GM21423 (cell line): ENCODE data around the gene FCRL3.

Experiments used
- ATAC-seq: cut with Tn5 transposase; IDR thresholded peaks from one replicate; pipeline ENCODE4 v1.9.1; 2021; ENCODE audit warnings: mild to moderate bottlenecking, moderate library complexity; ENCODE audit not compliant: unreplicated experiment

The FCRL3 gene

GRCh38 chr1:157682710-157683437 is 17.7 kb downstream of the FCRL3 start:
- ATAC-seq, result no peak

- ATAC-seq, result no peak
Measured at GRCh38 chr1:157678721-157679120, 21.8 kb downstream of the FCRL3 start.

DNA sequence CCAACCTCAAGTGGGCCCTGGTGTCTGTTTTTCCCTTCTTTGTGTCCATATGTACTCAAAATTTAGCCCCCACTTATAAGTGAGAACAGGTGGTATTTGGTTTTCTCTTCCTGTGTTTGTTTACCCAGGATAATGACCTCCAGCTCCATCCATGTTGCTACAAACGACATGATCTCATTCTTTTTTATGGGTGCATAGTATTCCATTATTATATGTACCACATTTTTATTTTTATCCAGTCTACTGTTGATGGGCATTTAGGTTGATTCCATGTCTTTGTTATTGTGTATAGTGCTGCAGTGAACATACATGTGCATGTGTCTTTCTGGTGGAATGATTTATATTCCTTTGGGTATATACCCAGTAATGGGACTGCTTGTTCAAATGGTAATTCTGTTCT is 27.6 kb downstream of the FCRL3 start:
- no peak for ATAC-seq

GRCh38 chr1:157671895-157672294 is 28.7 kb downstream of the FCRL3 start:
- ATAC-seq, result no peak

DNA sequence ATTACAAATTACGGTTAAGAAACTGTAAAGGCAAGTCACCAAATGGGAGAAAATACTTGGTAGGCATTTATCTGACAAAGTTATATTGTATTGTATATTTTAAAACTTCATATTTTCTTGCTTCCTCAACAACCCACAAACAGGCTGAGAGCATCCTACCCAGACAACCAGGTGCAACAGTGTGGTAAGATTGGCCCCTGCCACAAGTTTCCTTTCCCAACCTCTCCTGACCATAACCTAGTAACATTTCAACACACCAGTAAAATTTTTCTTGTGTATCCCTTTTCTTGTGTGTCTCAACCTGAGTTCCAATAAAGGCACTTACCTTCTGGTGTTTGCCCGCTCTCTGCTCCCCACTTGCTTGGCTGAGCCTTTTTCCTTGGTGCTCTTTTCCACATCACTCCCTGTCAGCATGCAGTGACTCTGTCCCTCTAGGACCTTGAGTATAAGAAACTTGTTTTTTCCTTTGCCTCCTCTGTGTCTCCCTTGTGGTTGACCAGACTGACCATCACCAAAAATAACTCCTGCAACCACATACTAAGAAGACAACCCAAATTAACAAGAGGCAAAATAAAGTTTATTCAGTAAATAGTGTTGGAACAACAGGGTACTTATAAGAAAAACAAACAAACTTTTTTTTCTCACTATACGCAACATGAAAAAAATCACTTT is 40.9 kb downstream of the FCRL3 start:
- no peak for ATAC-seq

GRCh38 chr1:157658571-157658970 is 42.0 kb downstream of the FCRL3 start:
- ATAC-seq, result no peak

DNA sequence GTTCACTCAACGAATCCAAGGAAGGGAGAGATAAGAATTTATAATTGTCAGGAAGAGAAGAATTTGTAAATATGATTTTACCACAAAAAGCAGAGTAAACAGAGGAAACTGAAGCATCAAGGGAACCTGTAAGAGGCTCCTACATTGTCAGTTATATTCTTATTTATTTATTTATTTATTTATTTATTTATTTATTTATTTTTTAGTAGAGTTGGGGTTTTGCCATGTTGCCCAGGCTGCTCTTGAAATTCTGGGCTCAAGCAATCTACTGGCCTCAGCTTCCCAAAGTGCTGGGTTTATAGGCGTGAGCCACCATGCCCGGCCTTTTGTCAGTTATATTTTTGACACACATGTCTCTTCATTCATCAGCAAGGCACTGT is 47.1 kb downstream of the FCRL3 start:
- no peak for ATAC-seq

DNA sequence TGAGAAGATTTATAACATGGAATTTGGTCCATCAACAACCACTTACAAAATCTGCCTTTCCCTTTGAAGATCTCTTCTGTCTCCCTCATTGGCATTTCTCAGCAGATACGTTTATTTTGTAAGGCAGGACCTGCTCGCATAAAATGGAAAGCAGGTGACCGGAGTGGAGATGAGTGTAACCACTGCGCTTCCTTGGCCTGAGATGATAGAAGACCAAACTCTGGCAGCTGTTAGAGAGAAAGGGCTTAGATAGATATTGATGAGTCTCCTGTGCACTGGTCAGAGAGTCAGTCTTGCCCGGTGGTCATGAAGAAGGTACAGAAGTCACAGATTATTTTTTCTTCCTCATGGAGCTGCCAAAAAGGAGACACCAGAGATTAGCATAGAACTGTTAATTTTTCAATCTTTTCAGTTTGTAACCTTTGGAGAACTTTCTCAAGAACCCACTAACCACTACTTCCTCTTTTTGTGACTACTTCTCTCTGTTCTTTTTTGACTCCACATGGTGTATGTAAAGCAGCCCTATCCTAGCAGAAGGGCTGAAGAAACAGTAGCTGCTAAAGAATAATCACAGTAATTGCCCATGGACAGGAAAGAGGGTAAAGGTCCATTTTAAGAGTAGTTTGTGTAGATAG is 47.6 kb downstream of the FCRL3 start:
- peak; percentile 97 for ATAC-seq

DNA sequence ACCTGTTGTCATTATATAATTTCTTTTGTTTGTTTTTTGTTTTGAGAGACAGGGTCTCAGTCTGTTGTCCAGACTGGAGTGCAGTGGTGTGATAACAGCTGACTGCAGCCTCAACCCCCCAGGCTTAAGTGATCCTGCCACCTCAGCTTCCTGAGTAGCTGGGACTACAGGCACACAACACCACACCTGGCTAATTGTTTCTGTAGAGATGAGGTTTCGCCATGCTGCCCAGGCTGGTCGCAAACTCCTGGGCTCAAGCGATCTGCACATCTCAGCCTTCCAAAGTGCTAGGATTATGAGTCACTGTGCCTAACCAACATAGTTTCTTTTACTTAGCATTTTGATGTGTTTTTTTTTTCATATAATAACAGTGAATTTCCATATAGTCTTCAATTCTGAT is 52.3 kb downstream of the FCRL3 start:
- no peak for ATAC-seq

DNA sequence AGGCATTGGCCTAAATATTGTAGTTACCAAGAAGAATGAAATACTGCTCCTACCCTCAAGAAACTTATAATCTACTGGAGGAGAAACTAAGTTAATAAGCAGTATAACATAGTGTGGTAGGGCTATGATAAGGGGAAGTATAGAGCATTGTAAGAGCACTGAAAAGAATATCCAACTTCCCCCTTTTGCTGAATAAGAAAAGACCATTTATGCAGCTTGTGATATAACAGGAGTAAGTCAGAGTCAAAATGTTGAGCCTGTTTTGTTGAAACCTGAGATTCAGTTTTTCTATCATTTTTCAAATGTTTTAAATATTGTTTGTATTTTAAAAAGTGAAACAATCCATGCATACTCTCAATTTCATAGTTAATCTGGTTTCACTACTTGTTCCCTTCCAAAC is 54.4 kb downstream of the FCRL3 start:
- ATAC-seq, result no peak

DNA sequence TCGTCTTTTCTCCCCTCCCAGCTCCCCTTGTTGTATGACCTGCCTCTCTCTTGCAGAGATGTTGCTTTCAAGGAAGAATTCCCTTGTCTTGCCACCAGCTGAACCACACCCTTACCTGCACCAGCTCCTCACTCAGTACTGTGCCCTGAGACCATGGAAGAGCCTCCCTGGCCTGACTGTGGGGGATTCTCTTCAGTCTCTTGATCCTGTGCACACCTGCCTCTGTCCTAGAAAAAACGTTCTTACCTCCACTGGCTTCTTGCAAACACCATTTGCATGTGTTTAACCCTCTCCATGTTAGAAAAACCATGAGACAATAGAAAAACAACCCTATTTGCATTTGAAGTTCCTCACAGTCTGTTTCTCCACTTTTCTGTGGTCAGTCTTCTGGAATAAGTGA is 59.4 kb downstream of the FCRL3 start:
- no peak for ATAC-seq

GRCh38 chr1:157639800-157640199 is 60.8 kb downstream of the FCRL3 start:
- ATAC-seq, result no peak

DNA sequence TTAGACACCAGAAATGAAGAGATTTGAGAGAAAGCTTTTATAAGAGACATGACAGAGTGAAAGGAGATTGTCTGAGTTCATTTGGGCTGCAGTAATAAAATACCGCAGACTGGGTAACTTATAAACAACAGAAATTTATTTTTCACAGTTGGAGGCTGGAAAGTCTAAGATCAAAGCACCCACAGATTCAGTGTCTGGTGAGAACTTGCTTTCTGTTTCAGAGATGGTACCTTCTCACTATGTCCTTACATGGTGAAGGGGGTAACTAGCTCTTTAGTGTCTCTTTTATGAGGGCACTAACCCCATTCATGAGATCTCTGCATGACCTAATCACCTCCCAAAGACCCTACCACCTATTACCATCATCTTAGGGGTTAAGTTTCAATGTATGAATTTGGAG is 71.8 kb downstream of the FCRL3 start:
- ATAC-seq, result no peak
